Fibroblast of skin of right biceps (primary cell): Measurements from ENCODE around the gene ZDHHC14.
"Not testable (repeated sequence)": the region's sequence is repeated elsewhere in the genome, so short reads cannot be mapped to it uniquely, and the experiment has no call there.

ENCODE experiments used
- DNase-seq: peaks from one replicate; pipeline ENCODE4 v3.0.0-alpha.2; 2013

The ZDHHC14 gene

GRCh38 chr6:157676241-157676640 is 295.3 kb downstream of the ZDHHC14 start:
- no peak for DNase-seq

- DNase-seq = no peak
These were observed 296.2 kb downstream of the ZDHHC14 start for GRCh38 chr6:157677235-157677634.

- no peak for DNase-seq
These were observed 298.9 kb downstream of the ZDHHC14 start for GRCh38 chr6:157679605-157680580.

- DNase-seq = no peak
These were observed 300.2 kb downstream of the ZDHHC14 start for GRCh38 chr6:157681041-157681650.

- peak; percentile 11 for DNase-seq
These were observed 302.0 kb downstream of the ZDHHC14 start for GRCh38 chr6:157682856-157683481.

- no peak for DNase-seq
These were observed 302.7 kb downstream of the ZDHHC14 start for GRCh38 chr6:157683707-157684106.

- DNase-seq = no peak
These were observed 303.8 kb downstream of the ZDHHC14 start for GRCh38 chr6:157684620-157685299.

- DNase-seq = no peak
These were observed 304.7 kb downstream of the ZDHHC14 start for GRCh38 chr6:157685596-157686280.

GRCh38 chr6:157688275-157688959 is 307.4 kb downstream of the ZDHHC14 start:
- no peak for DNase-seq

GRCh38 chr6:157688960-157689599 is 308.1 kb downstream of the ZDHHC14 start:
- DNase-seq = no peak

- DNase-seq = no peak
These were observed 308.9 kb downstream of the ZDHHC14 start for GRCh38 chr6:157689875-157690274.

GRCh38 chr6:157690441-157691210 is 309.6 kb downstream of the ZDHHC14 start:
- DNase-seq = no peak

GRCh38 chr6:157691621-157692020 is 310.6 kb downstream of the ZDHHC14 start:
- not testable (repeated sequence) for DNase-seq

GRCh38 chr6:157693867-157694266 is 312.9 kb downstream of the ZDHHC14 start:
- no peak for DNase-seq

- DNase-seq = no peak
These were observed 314.5 kb downstream of the ZDHHC14 start for GRCh38 chr6:157695301-157696040.

GRCh38 chr6:157699777-157700636 is 319.0 kb downstream of the ZDHHC14 start:
- no peak for DNase-seq

- not testable (repeated sequence) for DNase-seq
These were observed 325.4 kb downstream of the ZDHHC14 start for GRCh38 chr6:157706351-157706750.

- DNase-seq = no peak
These were observed 325.9 kb downstream of the ZDHHC14 start for GRCh38 chr6:157706883-157707282.

- no peak for DNase-seq
These were observed 326.6 kb downstream of the ZDHHC14 start for GRCh38 chr6:157707576-157707975.
